ENCODE data around the gene CREG2. TPM values are rescaled to one million over a fixed set of nuclear protein-coding genes. Genes with fewer than 3 reads are reported as not detected.

CREG2 gene
- total RNA-seq, 1 experiment from 2014 or later = not detected

DNA sequence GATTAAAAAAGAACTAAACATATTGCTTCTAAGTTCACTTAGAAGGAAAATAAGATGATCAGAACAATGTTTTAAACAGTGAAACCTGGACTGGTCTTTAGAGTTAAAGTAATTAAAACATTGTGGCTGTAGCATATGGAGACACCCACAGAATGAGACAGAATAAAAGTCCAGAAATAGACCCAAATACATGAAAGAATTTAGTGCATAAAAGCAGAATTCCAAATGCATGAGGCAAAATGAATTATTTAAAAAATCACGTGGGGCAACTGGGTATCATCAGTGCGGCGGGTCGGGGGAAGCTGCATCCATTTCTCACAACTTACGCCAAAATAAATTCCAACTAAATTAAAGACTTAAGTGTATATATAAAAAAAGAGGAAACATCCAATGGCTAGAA is 90.9 kb downstream of the CREG2 start:
- H3K9me3 ChIP-seq (ENCODE audit: low read depth, low read length, poor library complexity, severe bottlenecking) = no peaks in the 10 kb centered on the region
- no peaks in the 10 kb centered on the region for H3K27me3 ChIP-seq (replicated peaks; ENCODE audit: insufficient read depth, low read depth, low read length, poor library complexity)
- peaks cover 22% of the 10 kb centered on the region for H3K36me3 ChIP-seq (ENCODE audit: insufficient read depth, low read length, poor library complexity, severe bottlenecking)
- H3K4me1 ChIP-seq (ENCODE audit: insufficient read depth, low read length, poor library complexity, severe bottlenecking) = no peaks in the 10 kb centered on the region
- H3K4me3 ChIP-seq (ENCODE audit: low read depth, low read length, poor library complexity, severe bottlenecking) = no peak overlapping the region
- no TSS peak for BruUV-seq (replicated peaks)
- intact Hi-C loops (cut with micrococcal nuclease; ENCODE audit: unreplicated experiment) = no loop called here
- TF ChIP-seq, protein P1, sequence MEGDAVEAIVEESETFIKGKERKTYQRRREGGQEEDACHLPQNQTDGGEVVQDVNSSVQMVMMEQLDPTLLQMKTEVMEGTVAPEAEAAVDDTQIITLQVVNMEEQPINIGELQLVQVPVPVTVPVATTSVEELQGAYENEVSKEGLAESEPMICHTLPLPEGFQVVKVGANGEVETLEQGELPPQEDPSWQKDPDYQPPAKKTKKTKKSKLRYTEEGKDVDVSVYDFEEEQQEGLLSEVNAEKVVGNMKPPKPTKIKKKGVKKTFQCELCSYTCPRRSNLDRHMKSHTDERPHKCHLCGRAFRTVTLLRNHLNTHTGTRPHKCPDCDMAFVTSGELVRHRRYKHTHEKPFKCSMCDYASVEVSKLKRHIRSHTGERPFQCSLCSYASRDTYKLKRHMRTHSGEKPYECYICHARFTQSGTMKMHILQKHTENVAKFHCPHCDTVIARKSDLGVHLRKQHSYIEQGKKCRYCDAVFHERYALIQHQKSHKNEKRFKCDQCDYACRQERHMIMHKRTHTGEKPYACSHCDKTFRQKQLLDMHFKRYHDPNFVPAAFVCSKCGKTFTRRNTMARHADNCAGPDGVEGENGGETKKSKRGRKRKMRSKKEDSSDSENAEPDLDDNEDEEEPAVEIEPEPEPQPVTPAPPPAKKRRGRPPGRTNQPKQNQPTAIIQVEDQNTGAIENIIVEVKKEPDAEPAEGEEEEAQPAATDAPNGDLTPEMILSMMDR (conservative IDR thresholded peaks at IDR 0.05; ENCODE audit: low read depth, low read length) = no peak
- TF ChIP-seq EZH2 (IDR thresholded peaks at IDR 0.05; ENCODE audit: borderline replicate concordance, low read depth, low read length, poor library complexity, severe bottlenecking) = no peak
- no peak for DNase-seq (ENCODE audit: low spot score)
- ChIA-PET CTCF (no interaction called here), POLR2A (ENCODE audit: low non-redundant PET) (no interaction called here)
- H3K27ac ChIP-seq (ENCODE audit: low read depth, low read length, poor library complexity, severe bottlenecking) = no peak overlapping the region

DNA sequence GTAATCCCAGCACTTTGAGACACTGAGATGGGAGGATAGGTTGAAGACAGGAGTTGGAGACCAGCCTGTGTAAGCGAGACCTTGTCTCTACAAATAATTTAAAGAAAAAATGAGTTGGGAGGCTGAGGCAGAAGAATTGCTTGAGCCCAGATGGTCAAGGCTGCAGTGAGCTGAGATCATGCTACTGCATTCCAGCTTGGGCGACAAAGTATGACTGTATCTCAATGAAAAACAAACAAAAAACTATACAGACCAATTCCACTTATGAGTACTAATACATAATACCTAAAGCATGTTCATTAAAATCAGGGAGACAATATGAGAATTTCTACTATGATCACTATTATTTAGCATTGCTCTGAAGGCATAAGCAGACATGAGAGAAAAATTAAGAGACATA is 91.4 kb downstream of the CREG2 start:
- POLR2A ChIA-PET (ENCODE audit: low non-redundant PET) = no interaction called here
- DNase-seq (ENCODE audit: low spot score) = no peak
- CTCF ChIA-PET = no interaction called here
- no peak overlapping the region for H3K4me3 ChIP-seq (ENCODE audit: low read depth, low read length, poor library complexity, severe bottlenecking)
- no peaks in the 10 kb centered on the region for H3K4me1 ChIP-seq (ENCODE audit: insufficient read depth, low read length, poor library complexity, severe bottlenecking)
- BruUV-seq (replicated peaks) = no TSS peak
- H3K27ac ChIP-seq (ENCODE audit: low read depth, low read length, poor library complexity, severe bottlenecking) = no peak overlapping the region
- H3K9me3 ChIP-seq (ENCODE audit: low read depth, low read length, poor library complexity, severe bottlenecking) = no peaks in the 10 kb centered on the region
- no peak for TF ChIP-seq EZH2 (IDR thresholded peaks at IDR 0.05; ENCODE audit: borderline replicate concordance, low read depth, low read length, poor library complexity, severe bottlenecking)
- H3K36me3 ChIP-seq (ENCODE audit: insufficient read depth, low read length, poor library complexity, severe bottlenecking) = peaks cover 22% of the 10 kb centered on the region
- intact Hi-C loops (cut with micrococcal nuclease; ENCODE audit: unreplicated experiment) = no loop called here
- no peaks in the 10 kb centered on the region for H3K27me3 ChIP-seq (replicated peaks; ENCODE audit: insufficient read depth, low read depth, low read length, poor library complexity)

Small RNA genes lying within 50 kb of the gene (microRNA-seq; reads per million reads assigned to microRNA genes)
- 3.8 reads per million, percentile 10 among the genes with 10 or more reads in this experiment for gene MIR5696

Other genes with a start within 250 kb of the CREG2 start
- gene TBC1D8, start 236.1 kb downstream of the CREG2 start, total RNA-seq (2021) = 5.1 and 8.6 TPM in 2 replicates
- gene CNOT11, start 134.6 kb downstream of the CREG2 start, total RNA-seq (2021) = 51.7 and 53.7 TPM in 2 replicates
- gene RNF149, start 78.8 kb downstream of the CREG2 start, total RNA-seq (2021) = 26.8 and 27.1 TPM in 2 replicates
- gene RFX8, start 87.6 kb upstream of the CREG2 start, total RNA-seq (2021) = not detected in 2 replicates

Data from A673 (cell line).